PC-3 (cell line): ENCODE data around the gene SLC25A45. TPM values are rescaled to one million over a fixed set of nuclear protein-coding genes. Genes with fewer than 3 reads are reported as not detected.
A peak's percentile ranks its signal among the peaks of the same experiment; 100 is the strongest.

Experiments used
- ATAC-seq: fragments of 200-7000 bp; cut with Tn5 transposase; 2 replicates; pipeline ENCODE4 v1.9.1; 2020; ENCODE audit warnings: mild to moderate bottlenecking, moderate library complexity
- BruUV-seq: library from RNA; stranded (reverse); fragments of 400-500 nt; replicated peaks from 2 replicates; lab custom pipeline; 2021; lab: Mats Ljungman, UMichigan
- CTCF ChIA-PET: fragments of 300-600 bp; sonication (Branson Sonifier 250); formaldehyde crosslinking; loops from one replicate; lab custom pipeline; 2022; ENCODE audit warnings: antibody characterized with exemption; lab: Charles Lee
- POLR2A ChIA-PET: fragments of 300-600 bp; sonication (Branson Sonifier 250); formaldehyde crosslinking; loops from one replicate; lab custom pipeline; 2022; ENCODE audit warnings: antibody characterized with exemption; ENCODE audit not compliant: unreplicated experiment; lab: Charles Lee
- DNase-seq: peaks from one replicate; pipeline ENCODE4 v3.0.0-alpha.2; 2015
- H2AFZ ChIP-seq: fragments of 300-600 bp; sonication (generic); 2 replicates; pipeline ENCODE4 v1.6.0; 2016; ENCODE audit warnings: antibody characterized with exemption, low read length
- H3F3A ChIP-seq: fragments of 300-600 bp; sonication (generic); one replicate; pipeline ENCODE4 v1.6.0; 2017; ENCODE audit warnings: antibody characterized with exemption, low read length, control low read depth, mild to moderate bottlenecking; ENCODE audit not compliant: unreplicated experiment
- H3K27ac ChIP-seq: fragments of 300-600 bp; sonication (generic); 2 replicates; pipeline ENCODE4 v1.5.1; 2016; ENCODE audit warnings: mild to moderate bottlenecking, low read length
- H3K27me3 ChIP-seq: fragments of 300-600 bp; sonication (generic); 2 replicates; pipeline ENCODE4 v1.6.1; 2016; ENCODE audit warnings: low read length, mixed read lengths
- H3K36me3 ChIP-seq: fragments of 300-600 bp; sonication (generic); 2 replicates; pipeline ENCODE4 v1.6.1; 2016; ENCODE audit warnings: low read depth, mixed run types, low read length, mixed read lengths
- H3K4me1 ChIP-seq: fragments of 300-600 bp; sonication (generic); 2 replicates; pipeline ENCODE4 v1.5.1; 2016; ENCODE audit warnings: low read length; ENCODE audit not compliant: insufficient read depth
- H3K4me2 ChIP-seq: fragments of 300-600 bp; sonication (generic); 2 replicates; pipeline ENCODE4 v1.6.0; 2016; ENCODE audit warnings: low read length
- H3K4me3 ChIP-seq: fragments of 300-600 bp; sonication (generic); 2 replicates; pipeline ENCODE4 v1.5.1; 2016; ENCODE audit warnings: mild to moderate bottlenecking, low read length, mixed read lengths
- H3K79me2 ChIP-seq: fragments of 300-600 bp; sonication (generic); 2 replicates; pipeline ENCODE4 v1.6.1; 2017; ENCODE audit warnings: low read length, mixed read lengths
- H3K9ac ChIP-seq: fragments of 300-600 bp; sonication (generic); 2 replicates; pipeline ENCODE4 v1.6.0; 2016; ENCODE audit warnings: mild to moderate bottlenecking, low read length
- H3K9me2 ChIP-seq: fragments of 300-600 bp; sonication (generic); replicated peaks from 2 replicates; pipeline ENCODE4 v1.6.1; 2016; ENCODE audit warnings: mixed run types, low read length, mixed read lengths
- H3K9me3 ChIP-seq: fragments of 300-600 bp; sonication (generic); 2 replicates; pipeline ENCODE4 v1.6.1; 2016; ENCODE audit warnings: low read length, mixed read lengths
- H4K20me1 ChIP-seq: fragments of 300-600 bp; sonication (generic); 2 replicates; pipeline ENCODE4 v1.6.1; 2016; ENCODE audit warnings: low read length, mixed read lengths
- CTCF ChIP-seq: fragments of 300-600 bp; sonication (generic); conservative IDR thresholded peaks from 2 replicates; pipeline ENCODE4 v1.5.1; 2017; ENCODE audit warnings: antibody characterized with exemption, low read depth, mild to moderate bottlenecking, low read length
- EZH2 ChIP-seq: fragments of 300-600 bp; sonication (generic); IDR thresholded peaks from one replicate; pipeline ENCODE4 v1.6.1; 2017; ENCODE audit warnings: antibody characterized with exemption, mild to moderate bottlenecking, low read length; ENCODE audit not compliant: unreplicated experiment
- EZH2phosphoT487 ChIP-seq: fragments of 300-600 bp; sonication (generic); IDR thresholded peaks from 2 replicates; pipeline ENCODE4 v1.6.1; 2018; ENCODE audit warnings: mild to moderate bottlenecking, antibody characterized with exemption, low read length, borderline replicate concordance
- intact Hi-C: fragments of 100-400 bp; cut with micrococcal nuclease; formaldehyde crosslinking; loops from 2 replicates; pipeline ENCODE4 v1.9.0; 2023
- total RNA-seq: library from RNA; depleted of rRNA; stranded (reverse); fragments of >200 nt; gene quantifications from 2 replicates; pipeline ENCODE4 v1.2.3, GENCODE V29; 2014

SLC25A45 gene
- total RNA-seq, 1 experiment from 2014 or later, result 12.7 TPM

DNA sequence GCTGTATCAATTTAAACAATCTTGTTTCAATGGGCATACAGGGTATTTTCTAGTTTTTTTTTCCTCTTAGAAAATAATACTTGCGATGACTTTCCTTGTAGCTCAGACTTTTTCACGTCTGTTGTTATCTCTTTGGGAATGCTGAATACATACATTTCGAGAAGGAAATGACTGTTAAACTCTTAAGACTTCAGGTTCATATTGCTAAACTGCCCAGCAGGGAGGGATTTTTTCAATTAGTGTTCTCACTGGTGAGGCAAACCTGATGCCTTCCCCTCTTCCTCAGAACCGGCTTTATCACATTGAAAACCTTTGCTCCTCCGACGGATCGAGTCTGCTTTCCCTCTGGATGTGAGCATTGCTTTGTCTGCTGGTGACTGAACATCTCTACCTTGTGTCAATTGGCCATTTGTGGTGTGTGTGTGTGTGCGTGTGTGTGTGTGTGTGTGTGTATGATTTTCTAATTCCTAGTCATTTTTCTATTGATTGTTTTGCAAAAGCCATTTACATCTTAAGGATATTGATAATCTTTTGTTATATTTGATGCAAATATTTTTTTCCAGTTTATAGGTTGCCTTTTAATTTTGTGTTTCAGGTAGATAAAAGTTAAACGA lies 46.7 kb upstream of the SLC25A45 start:
- peaks cover 71% of the 10 kb centered on the region for H4K20me1 ChIP-seq
- peak overlapping the region; percentile 97; the same call in 1 of the 2 replicates for H3K4me2 ChIP-seq
- H3K9me2 ChIP-seq, result no peaks in the 10 kb centered on the region
- peaks cover 27% of the 10 kb centered on the region for H3K36me3 ChIP-seq
- H3K27me3 ChIP-seq, result no peaks in the 10 kb centered on the region
- no TSS peak for BruUV-seq
- intact Hi-C loops, result no loop called here
- peaks cover 82% of the 10 kb centered on the region for H3F3A ChIP-seq
- peaks cover 92% of the 10 kb centered on the region for H3K79me2 ChIP-seq
- H3K4me3 ChIP-seq, result no peak overlapping the region
- ATAC-seq (no peak), DNase-seq (peak; percentile 38)
- peaks cover 22% of the 10 kb centered on the region for H3K4me1 ChIP-seq
- H2AFZ ChIP-seq, result no peak overlapping the region
- 0 out of 2 replicates have a peak overlapping the region, but pooled peaks have one; percentile 2 for H3K27ac ChIP-seq
- H3K9ac ChIP-seq, result no peak overlapping the region
- TF ChIP-seq EZH2, result no peak
- no peaks in the 10 kb centered on the region for H3K9me3 ChIP-seq
- ChIA-PET POLR2A (interaction anchor here (0.9 kb wide), 1 partner anchor 78 kb away, joined by 4 read pairs; no protein-coding TSS in a partner anchor), CTCF (no interaction called here)

DNA sequence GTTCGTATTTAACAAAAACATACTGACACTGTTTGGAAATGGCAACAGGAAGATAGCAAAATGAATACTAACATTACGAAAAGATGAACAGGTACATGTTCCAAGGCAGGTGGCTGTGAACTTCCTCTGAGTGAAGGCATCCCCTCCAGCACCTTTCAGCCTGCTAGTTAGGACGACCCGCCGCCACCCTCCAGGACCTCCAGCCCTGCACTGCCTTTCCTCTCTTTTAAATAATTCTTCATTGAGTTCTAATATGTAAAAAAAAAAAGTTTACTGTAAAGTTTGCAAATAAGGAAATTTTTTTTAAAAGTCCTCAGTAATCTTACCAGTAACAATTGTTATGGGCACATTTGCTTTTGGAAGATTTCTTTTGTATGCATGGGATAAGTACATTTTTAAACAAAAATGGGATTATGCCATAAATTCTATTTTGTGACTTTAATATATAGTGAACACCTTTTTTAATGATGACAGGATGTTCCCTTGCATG lies 46.2 kb upstream of the SLC25A45 start:
- H3K27ac ChIP-seq, result peak overlapping the region; percentile 99; the same call in 1 of the 2 replicates
- ChIA-PET POLR2A (interaction anchor here (0.9 kb wide), 1 partner anchor 79 kb away, joined by 4 read pairs; no protein-coding TSS in a partner anchor), CTCF (no interaction called here)
- H3K4me1 ChIP-seq, result peaks cover 22% of the 10 kb centered on the region
- H3K9ac ChIP-seq, result no peak overlapping the region
- no peaks in the 10 kb centered on the region for H3K27me3 ChIP-seq
- peaks cover 87% of the 10 kb centered on the region for H3F3A ChIP-seq
- DNase-seq, result no peak
- no peaks in the 10 kb centered on the region for H3K9me2 ChIP-seq
- peak overlapping the region; percentile 97 for H3K4me2 ChIP-seq
- BruUV-seq, result no TSS peak
- H4K20me1 ChIP-seq, result peaks cover 76% of the 10 kb centered on the region
- peaks cover 29% of the 10 kb centered on the region for H3K36me3 ChIP-seq
- TF ChIP-seq EZH2 (no peak), EZH2phosphoT487 (no peak), CTCF (no peak)
- no peak overlapping the region for H2AFZ ChIP-seq
- peak overlapping the region; percentile 93; the same call in 1 of the 2 replicates for H3K4me3 ChIP-seq
- peaks cover 94% of the 10 kb centered on the region for H3K79me2 ChIP-seq
- no peaks in the 10 kb centered on the region for H3K9me3 ChIP-seq
- peak; percentile 2; the same call in 1 of the 2 replicates for ATAC-seq
- intact Hi-C loops, result no loop called here

DNA sequence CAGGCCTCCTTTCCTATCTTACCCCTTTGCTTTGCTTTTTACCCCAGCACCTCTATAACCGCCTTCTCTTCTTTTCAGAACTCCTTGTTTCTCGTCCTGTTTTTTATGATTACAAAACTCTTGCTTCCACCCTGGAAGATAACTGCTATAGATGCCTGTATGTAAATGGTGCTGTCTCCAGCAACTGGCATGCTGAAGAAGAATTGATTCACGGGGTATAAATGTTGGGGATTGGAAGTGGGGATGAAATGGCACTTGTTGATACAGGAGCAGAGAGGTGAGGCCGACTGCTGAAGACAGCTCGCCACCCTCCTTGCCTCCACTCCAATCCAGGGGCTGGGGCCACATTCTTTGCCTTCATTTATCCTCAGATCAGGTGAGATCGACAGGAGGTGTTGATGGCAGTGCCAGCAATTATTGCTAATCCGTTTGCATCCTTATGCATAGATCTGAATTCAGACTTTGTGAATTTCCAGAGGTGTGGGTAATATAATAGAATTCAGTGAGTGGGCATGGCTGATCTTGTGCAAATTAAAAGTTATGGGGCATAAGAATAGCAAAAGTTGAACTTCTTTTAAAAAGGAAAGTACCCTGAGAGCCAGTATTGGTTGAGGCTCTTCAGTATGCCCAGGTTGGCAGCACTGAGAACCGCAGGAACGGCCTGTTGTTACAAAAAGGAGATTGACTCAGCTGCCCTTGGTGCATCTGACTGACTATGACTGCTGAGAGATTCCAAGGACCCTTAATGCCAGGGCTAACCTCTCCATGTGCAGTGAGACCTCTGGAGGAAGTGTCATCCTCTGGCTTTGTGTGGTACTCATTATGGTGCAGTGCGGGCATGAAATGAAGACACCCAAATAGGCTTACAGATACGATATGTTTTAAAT lies 45.5 kb upstream of the SLC25A45 start:
- Histone ChIP-seq H3K36me3 (peaks cover 36% of the 10 kb centered on the region), H2AFZ (no peak overlapping the region), H3K9ac (no peak overlapping the region), H3K4me1 (peaks cover 22% of the 10 kb centered on the region), H3K9me3 (no peaks in the 10 kb centered on the region), H4K20me1 (peaks cover 83% of the 10 kb centered on the region), H3K4me3 (peak overlapping the region; percentile 93; the same call in 1 of the 2 replicates), H3K27ac (peak overlapping the region; percentile 99), H3K79me2 (peaks cover 96% of the 10 kb centered on the region), H3F3A (peaks cover 89% of the 10 kb centered on the region), H3K4me2 (peak overlapping the region; percentile 97), H3K9me2 (no peaks in the 10 kb centered on the region), H3K27me3 (no peaks in the 10 kb centered on the region)
- TF ChIP-seq CTCF, result no peak
- TF ChIP-seq EZH2, result no peak
- TF ChIP-seq EZH2phosphoT487, result no peak
- CTCF ChIA-PET, result no interaction called here
- POLR2A ChIA-PET, result interaction anchor here (0.9 kb wide), 1 partner anchor 79 kb away, joined by 4 read pairs; no protein-coding TSS in a partner anchor
- no TSS peak for BruUV-seq
- intact Hi-C loops, result no loop called here
- ATAC-seq, result peak; percentile 9
- peak; percentile 50 for DNase-seq
